ENCODE data around the gene CYP27A1. TPM values are rescaled to one million over a fixed set of nuclear protein-coding genes. Genes with fewer than 3 reads are reported as not detected.

Gene CYP27A1
- total RNA-seq, 1 donor from 2014 or later: 30.0 TPM

GRCh38 chr2:218858671-218859555 is 77.0 kb downstream of the CYP27A1 start:
- H3K4me1 ChIP-seq: peaks cover 25% of the 10 kb centered on the region
- H3K4me3 ChIP-seq: peak overlapping the region; percentile 39 to 57
- DNase-seq (ENCODE audit: extremely low spot score in 2 of 2): no peak
- intact Hi-C loops (cut with DNase I): no loop called here
- H3K27ac ChIP-seq: no peak overlapping the region
- H3K9me3 ChIP-seq: no peaks in the 10 kb centered on the region
- H3K27me3 ChIP-seq: peaks cover 5% of the 10 kb centered on the region
- no peaks in the 10 kb centered on the region for H3K36me3 ChIP-seq
- TF ChIP-seq CTCF (IDR thresholded peaks at IDR 0.05) (no peak), POLR2A (IDR thresholded peaks at IDR 0.05) (no peak), POLR2AphosphoS5 (IDR thresholded peaks at IDR 0.05; ENCODE audit: insufficient read depth in 1 of 2, low read depth in 1 of 2) (no peak)

GRCh38 chr2:218859556-218859987 is 77.6 kb downstream of the CYP27A1 start, which contains the start of gene WNT6:
WNT6 (plus strand) TSS chr2:218859805; CDS start chr2:218860038, 233 bp downstream.
- Histone ChIP-seq H3K27ac (peak within 1 kb of the TSS; percentile 40), H3K4me1 (peaks cover 25% of the 10 kb centered on the region), H3K36me3 (no peaks in the 10 kb centered on the region), H3K4me3 (peak within 1 kb of the TSS; percentile 39 to 57), H3K9me3 (no peaks in the 10 kb centered on the region), H3K27me3 (peaks cover 5% of the 10 kb centered on the region)
- no peak for TF ChIP-seq CTCF (IDR thresholded peaks at IDR 0.05)
- TF ChIP-seq POLR2AphosphoS5 (IDR thresholded peaks at IDR 0.05; ENCODE audit: insufficient read depth in 1 of 2, low read depth in 1 of 2): no peak
- TF ChIP-seq POLR2A (IDR thresholded peaks at IDR 0.05): no peak
- DNase-seq (ENCODE audit: extremely low spot score in 2 of 2): no peak
- intact Hi-C loops (cut with DNase I): no loop called here

- intact Hi-C loops (cut with DNase I): no loop called here
- no peak for TF ChIP-seq CTCF (IDR thresholded peaks at IDR 0.05)
- Histone ChIP-seq H3K4me1 (peaks cover 30% of the 10 kb centered on the region), H3K27me3 (peaks cover 5% of the 10 kb centered on the region), H3K4me3 (peak overlapping the region; percentile 39 to 57), H3K27ac (peak overlapping the region; percentile 40), H3K9me3 (no peaks in the 10 kb centered on the region), H3K36me3 (no peaks in the 10 kb centered on the region)
- DNase-seq (ENCODE audit: extremely low spot score in 2 of 2): no peak
Observed at GRCh38 chr2:218859988-218860831, 78.3 kb downstream of the CYP27A1 start.

- Histone ChIP-seq H3K36me3 (no peaks in the 10 kb centered on the region), H3K4me3 (peak overlapping the region; percentile 39 to 57), H3K27ac (peak overlapping the region; percentile 40), H3K27me3 (peaks cover 5% of the 10 kb centered on the region), H3K4me1 (peaks cover 30% of the 10 kb centered on the region), H3K9me3 (no peaks in the 10 kb centered on the region)
- intact Hi-C loops (cut with DNase I): no loop called here
- DNase-seq (ENCODE audit: extremely low spot score in 2 of 2): no peak
- no peak for TF ChIP-seq CTCF (IDR thresholded peaks at IDR 0.05)
- TF ChIP-seq POLR2A (IDR thresholded peaks at IDR 0.05): no peak
- TF ChIP-seq POLR2AphosphoS5 (IDR thresholded peaks at IDR 0.05; ENCODE audit: insufficient read depth in 1 of 2, low read depth in 1 of 2): peak in 1 of 2 donors; percentile 43
Observed at GRCh38 chr2:218860950-218861381, 79.0 kb downstream of the CYP27A1 start.

Measured in vagina (tissue), 2 donors.